ENCODE data around the gene MRPL20.

- TF ChIP-seq, protein P1, sequence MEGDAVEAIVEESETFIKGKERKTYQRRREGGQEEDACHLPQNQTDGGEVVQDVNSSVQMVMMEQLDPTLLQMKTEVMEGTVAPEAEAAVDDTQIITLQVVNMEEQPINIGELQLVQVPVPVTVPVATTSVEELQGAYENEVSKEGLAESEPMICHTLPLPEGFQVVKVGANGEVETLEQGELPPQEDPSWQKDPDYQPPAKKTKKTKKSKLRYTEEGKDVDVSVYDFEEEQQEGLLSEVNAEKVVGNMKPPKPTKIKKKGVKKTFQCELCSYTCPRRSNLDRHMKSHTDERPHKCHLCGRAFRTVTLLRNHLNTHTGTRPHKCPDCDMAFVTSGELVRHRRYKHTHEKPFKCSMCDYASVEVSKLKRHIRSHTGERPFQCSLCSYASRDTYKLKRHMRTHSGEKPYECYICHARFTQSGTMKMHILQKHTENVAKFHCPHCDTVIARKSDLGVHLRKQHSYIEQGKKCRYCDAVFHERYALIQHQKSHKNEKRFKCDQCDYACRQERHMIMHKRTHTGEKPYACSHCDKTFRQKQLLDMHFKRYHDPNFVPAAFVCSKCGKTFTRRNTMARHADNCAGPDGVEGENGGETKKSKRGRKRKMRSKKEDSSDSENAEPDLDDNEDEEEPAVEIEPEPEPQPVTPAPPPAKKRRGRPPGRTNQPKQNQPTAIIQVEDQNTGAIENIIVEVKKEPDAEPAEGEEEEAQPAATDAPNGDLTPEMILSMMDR (IDR thresholded peaks at IDR 0.05) = no peak
- TF ChIP-seq POLR2A (IDR thresholded peaks at IDR 0.05) = no peak
These were observed 48.3 kb upstream of the MRPL20 start for GRCh38 chr1:1455366-1455884.

Measured in thyroid gland (tissue), 4 donors.